ENCODE measurements around the gene LGMN.
"Not testable (repeated sequence)": the region's sequence is repeated elsewhere in the genome, so short reads cannot be mapped to it uniquely, and the experiment has no call there.

The LGMN gene

GRCh38 chr14:92760524-92760805 lies 12.0 kb upstream of the LGMN start:
- DNase-seq (ENCODE audit: low read depth) = no peak

- no peak for DNase-seq (ENCODE audit: low read depth)
Measured at GRCh38 chr14:92759679-92760523, 11.5 kb upstream of the LGMN start.

- no peak for DNase-seq (ENCODE audit: low read depth)
Measured at GRCh38 chr14:92759300-92759678, 10.9 kb upstream of the LGMN start.

GRCh38 chr14:92756446-92756845 lies 8.0 kb upstream of the LGMN start:
- DNase-seq (ENCODE audit: low read depth) = no peak

DNA sequence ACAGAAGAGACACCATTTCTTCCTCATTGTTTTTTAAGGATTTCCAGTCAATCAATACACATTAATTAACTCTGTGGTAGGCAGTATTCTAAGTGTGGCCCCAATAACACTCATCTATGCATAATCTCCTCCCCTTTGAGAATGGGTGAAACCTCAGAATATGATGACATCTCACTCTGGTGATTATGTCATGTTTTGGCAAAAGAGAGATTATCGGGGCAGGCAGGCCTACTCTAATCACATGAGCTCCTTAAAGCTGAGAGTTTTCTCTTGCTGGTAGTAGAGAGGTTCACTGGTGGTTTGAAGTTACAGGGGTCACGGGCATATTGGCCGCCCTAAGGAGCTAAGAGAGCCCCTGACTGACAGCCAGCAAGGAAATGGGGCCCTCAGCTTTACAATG lies 7.1 kb upstream of the LGMN start:
- DNase-seq (ENCODE audit: low read depth) = no peak

GRCh38 chr14:92754966-92755365 lies 6.5 kb upstream of the LGMN start:
- no peak for DNase-seq (ENCODE audit: low read depth)

- DNase-seq (ENCODE audit: low read depth) = no peak
Measured at GRCh38 chr14:92753250-92753649, 4.8 kb upstream of the LGMN start.

GRCh38 chr14:92751819-92752218 lies 3.4 kb upstream of the LGMN start:
- DNase-seq (ENCODE audit: low read depth) = no peak

DNA sequence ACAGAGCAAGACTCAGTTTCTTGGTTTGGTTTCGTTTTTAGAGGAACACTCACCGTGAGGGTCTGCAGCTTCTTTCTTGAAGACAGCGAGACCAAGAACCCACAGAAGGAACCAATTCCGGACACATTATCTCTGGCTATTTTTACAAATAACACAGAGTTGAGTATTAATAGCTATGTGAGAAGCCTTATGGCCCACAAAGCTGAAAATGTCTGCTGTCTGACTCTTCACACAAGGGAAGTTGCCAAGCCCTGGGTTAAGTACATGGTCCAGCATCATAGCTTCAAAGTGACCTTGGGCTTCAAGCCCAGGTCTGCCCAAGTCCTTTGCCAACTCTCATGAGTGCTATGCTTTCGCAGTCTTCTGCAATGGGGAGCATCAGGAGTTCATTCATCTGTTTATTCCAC lies 2.6 kb upstream of the LGMN start:
- no peak for DNase-seq (ENCODE audit: low read depth)

DNA sequence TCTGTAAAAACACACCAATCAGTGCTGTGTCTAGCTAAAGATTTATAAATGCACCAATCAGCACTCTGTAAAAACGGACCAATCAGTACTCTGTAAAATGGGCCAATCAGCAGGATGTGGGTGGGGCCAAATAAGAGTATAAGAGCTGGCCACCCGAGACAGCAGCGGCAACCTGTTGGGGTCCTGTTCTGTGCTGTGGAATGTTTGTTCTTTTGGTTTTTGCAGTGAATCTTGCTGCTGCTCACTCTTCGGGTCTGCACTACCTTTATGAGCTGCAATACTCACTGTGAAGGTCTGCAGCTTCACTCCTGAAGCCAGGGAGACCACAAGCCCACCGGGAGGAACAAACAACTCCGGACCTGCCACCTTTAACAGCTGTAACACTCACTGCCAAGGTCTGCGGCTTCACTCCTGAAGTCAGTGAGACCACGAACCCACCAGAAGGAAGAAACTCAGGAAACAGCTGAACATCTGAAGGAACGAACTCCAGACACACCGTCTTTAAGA lies 1.8 kb upstream of the LGMN start:
- not testable (repeated sequence) for DNase-seq (ENCODE audit: low read depth)

GRCh38 chr14:92747701-92748258 lies 647 bp downstream of the LGMN start:
- DNase-seq (ENCODE audit: low read depth) = no peak

DNA sequence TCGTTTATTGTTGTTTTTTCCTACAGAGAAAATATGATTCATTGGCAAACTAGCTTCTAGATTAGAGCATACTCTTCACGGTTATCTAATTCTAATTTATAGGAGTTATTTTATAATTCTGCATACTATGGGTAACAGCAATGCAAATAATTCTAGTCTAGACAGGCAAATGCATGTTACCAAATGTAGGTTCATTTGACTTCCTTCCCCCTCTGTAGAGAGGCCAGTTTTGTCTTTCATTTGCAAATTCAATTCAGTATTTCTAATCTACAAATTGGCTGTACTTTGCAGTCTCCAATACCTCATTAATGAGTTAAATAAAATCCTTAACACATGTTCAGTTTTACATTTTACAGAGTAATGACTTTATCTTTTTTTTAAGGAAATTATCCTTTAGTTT lies 4.2 kb downstream of the LGMN start:
- no peak for DNase-seq (ENCODE audit: low read depth)

GRCh38 chr14:92740440-92740839 lies 8.0 kb downstream of the LGMN start:
- no peak for DNase-seq (ENCODE audit: low read depth)

DNA sequence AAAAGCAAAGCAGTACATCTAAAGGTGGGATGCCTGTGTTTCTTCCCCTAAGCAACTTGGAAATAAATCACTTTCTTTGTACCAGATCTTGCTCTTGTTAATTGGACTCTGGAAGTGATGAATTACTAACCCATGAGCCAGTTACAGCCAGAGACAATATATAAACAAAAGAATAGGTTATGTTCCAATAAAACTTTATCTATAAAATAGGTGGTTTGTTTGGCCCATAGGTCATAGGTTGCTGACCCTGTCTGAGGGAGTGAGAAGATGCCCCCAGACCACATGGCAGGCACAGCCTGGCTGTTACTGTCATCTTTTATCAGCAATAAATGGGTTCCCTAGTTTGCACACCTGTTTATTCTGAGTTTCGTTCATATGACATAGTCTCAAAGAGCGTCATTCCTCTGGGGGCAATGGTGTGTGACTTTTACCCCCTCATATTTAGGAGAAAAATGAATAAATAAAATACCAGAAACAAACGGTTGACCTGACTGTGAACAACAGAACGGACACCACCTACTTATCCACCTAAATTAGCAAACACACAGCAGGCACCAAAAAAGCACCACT lies 10.7 kb downstream of the LGMN start:
- DNase-seq (ENCODE audit: low read depth) = no peak

GRCh38 chr14:92737206-92737605 lies 11.2 kb downstream of the LGMN start:
- no peak for DNase-seq (ENCODE audit: low read depth)

DNA sequence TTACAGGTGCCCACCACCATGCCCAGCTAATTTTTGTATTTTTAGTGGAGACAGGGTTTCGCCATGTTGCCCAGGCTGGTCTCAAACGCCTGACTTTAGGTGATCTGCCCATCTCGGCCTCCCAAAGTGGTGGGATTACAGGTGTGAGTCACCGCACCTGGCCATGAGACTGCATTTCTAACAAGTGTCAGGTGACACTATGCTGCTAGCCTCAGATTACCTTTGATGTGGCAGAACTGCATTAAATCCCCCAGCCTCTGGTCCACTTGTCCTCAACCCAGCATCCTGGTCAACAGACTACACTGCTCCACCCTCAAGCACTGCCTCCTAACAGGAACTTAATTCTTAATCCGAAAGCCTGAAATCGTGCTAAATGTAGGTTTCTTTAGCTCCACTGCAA lies 13.1 kb downstream of the LGMN start:
- DNase-seq (ENCODE audit: low read depth) = no peak

GRCh38 chr14:92734618-92735017 lies 13.8 kb downstream of the LGMN start:
- no peak for DNase-seq (ENCODE audit: low read depth)

DNA sequence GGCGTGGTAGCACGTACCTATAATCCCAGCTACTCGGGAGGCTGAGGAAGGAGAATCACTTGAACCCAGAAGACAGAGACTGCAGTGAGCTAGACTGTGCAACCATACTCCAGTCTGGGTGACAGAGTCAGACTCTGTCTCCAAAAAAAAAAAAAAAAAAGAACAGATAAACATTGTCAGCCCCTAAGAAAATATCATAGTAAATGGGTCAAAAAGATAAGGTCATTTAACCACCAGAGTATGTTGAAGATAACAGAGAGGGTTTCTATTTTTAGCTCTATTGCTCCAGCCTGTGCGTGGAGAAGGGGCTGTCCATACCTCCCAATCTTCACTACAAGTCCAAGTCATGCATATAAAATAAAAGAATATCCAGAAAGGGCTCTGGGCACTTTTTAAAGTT lies 15.4 kb downstream of the LGMN start:
- DNase-seq (ENCODE audit: low read depth) = no peak

DNA sequence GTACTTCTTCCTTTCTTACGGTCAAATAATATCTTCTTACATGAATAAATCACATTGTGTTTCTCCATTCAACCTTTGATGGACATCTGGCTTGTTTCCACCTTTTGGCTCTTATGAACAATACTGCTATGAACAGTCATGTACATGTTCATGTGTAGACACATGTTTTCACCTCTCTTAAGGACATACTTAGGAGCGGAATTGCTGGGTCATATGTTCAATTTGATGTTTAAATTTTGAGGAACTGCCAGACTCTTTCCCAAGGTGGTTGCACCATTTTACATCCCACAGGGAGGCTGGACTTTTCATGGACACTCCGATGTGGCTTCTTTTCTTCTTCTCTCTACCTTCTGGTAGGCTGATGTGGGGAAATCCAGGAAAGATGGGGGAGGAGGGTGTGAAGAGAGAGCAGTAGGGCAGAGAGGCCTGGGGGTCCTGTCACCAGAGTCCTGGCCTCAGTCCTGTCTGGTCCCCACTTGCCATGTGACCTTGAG lies 16.8 kb downstream of the LGMN start:
- no peak for DNase-seq (ENCODE audit: low read depth)

DNA sequence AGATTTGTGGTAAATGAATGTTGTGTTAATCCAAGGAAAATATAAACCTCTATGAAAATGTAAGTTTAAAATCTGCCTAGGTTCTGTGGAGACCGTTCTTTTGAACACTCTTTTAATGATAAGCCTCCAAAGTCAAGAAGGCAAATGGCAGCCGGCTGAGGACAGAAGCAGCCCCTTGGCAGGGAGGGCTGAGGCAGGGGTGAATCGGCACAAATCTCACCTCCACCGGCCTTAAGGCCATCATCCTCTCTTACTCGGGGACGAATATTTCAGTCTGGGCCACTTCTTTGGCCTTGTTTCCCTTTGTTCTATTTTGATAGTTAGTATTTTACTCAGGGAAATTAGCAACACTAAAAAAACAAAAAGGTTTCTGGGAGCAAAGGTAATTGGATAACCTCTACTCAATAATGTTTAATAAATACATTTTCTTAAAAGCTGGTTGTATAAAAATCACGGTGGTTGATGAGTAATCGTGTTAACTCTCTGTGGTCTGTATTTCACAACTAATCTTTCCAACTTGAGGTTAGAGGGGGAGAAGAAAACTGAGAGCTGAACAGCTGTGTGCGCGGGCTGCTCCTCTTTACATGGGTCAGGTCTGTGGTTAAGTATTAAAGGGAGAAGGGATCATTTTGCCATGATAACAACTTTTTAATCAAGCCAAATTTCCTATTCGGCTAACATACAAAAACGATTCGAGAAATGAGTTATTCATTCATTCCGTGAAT lies 18.6 kb downstream of the LGMN start:
- DNase-seq (ENCODE audit: low read depth) = no peak

DNA sequence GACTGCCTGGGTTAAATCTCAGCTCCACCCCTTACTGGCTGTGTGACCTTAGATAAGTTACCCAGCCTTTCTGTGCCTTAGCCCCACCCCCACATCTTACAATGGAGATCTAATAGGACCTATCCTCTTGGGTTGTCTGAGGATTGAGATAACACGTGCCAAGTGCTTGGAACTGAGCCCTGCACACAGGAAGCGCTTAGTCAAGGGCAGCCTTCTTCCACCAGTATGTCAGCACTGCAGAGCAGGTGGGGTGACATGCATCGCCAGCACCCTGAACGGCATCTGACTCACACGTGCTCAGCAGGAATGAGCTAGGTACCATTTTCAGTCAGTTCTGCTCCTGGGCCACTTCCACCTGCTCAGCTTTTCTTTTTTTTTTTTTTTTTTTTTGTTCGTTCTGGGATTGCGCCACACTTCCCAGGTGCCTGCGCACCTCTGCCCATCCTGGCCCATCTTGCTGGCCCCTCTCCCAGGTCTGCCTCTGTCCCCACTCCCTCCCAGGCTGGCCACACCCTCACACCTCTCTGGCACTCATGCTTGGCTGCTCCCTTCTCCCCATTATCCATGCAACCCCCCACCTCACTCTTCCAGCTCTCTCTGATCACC lies 19.6 kb downstream of the LGMN start:
- no peak for DNase-seq (ENCODE audit: low read depth)

DNA sequence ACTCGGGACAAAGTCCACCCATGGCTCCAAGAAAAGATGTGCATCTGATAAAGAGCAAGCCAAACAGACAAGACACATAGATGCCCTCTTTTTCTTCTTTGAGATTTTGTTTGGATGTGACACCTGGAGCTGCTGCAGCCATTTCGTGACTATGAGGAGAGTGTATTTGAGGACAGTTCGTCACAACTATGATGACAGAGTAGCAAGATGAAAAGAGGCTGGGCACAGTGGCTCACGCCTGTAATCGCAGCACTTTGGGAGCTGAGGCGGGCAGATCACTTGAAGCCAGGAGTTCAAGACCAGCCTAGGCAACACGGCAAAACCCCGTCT lies 21.5 kb downstream of the LGMN start:
- no peak for DNase-seq (ENCODE audit: low read depth)

All from activated gamma-delta T cell treated with anti-CD3 and anti-CD28 coated beads, Interleukin-2, amount 50 U/mL, for 16 hours (primary cell).